Measurements from ENCODE around the gene KRTAP1-4. TPM values are rescaled to one million over a fixed set of nuclear protein-coding genes. Genes with fewer than 3 reads are reported as not detected.

Gene KRTAP1-4
- total RNA-seq, 1 donor from 2014 or later = not detected

- no peaks in the 10 kb centered on the region for H3K27me3 Mint-ChIP-seq (ENCODE audit: unreplicated experiment)
- TF ChIP-seq, protein P1, sequence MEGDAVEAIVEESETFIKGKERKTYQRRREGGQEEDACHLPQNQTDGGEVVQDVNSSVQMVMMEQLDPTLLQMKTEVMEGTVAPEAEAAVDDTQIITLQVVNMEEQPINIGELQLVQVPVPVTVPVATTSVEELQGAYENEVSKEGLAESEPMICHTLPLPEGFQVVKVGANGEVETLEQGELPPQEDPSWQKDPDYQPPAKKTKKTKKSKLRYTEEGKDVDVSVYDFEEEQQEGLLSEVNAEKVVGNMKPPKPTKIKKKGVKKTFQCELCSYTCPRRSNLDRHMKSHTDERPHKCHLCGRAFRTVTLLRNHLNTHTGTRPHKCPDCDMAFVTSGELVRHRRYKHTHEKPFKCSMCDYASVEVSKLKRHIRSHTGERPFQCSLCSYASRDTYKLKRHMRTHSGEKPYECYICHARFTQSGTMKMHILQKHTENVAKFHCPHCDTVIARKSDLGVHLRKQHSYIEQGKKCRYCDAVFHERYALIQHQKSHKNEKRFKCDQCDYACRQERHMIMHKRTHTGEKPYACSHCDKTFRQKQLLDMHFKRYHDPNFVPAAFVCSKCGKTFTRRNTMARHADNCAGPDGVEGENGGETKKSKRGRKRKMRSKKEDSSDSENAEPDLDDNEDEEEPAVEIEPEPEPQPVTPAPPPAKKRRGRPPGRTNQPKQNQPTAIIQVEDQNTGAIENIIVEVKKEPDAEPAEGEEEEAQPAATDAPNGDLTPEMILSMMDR (IDR thresholded peaks at IDR 0.05) = no peak
- DNase-seq (ENCODE audit: extremely low spot score, unreplicated experiment) = no peak
- H3K4me3 Mint-ChIP-seq (ENCODE audit: unreplicated experiment) = no peak overlapping the region
- H3K36me3 Mint-ChIP-seq (ENCODE audit: unreplicated experiment) = no peaks in the 10 kb centered on the region
- H3K9me3 Mint-ChIP-seq (ENCODE audit: unreplicated experiment) = no peaks in the 10 kb centered on the region
- H3K4me1 Mint-ChIP-seq (ENCODE audit: unreplicated experiment) = peaks cover 4% of the 10 kb centered on the region
- H3K27ac Mint-ChIP-seq (ENCODE audit: unreplicated experiment) = no peak overlapping the region
Observed at GRCh38 chr17:41009936-41010335, 20.1 kb downstream of the KRTAP1-4 start.

DNA sequence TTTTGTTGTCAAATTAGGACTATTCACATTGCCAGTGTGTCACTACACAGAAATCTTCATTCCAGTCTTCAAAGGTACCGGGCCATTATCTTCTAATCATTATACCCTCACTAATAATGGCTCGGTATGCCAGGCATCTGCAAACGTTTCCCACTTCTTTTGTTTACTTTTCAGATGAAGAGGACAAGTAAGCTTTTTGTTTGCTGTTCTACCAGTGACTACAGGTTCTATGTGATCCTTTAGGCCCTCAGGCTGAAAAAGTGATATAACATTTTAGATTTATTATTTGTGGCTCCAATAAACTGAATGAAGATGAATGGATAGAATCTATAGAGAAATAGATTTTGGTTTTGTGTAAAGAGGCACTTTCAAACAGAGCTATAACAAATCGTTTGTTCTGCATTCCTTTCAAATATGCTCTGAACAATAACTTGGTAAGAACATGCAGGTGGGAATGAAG lies 20.7 kb downstream of the KRTAP1-4 start:
- Mint-ChIP-seq H3K4me3 (ENCODE audit: unreplicated experiment) (no peak overlapping the region), H3K4me1 (ENCODE audit: unreplicated experiment) (peaks cover 4% of the 10 kb centered on the region), H3K27ac (ENCODE audit: unreplicated experiment) (no peak overlapping the region), H3K9me3 (ENCODE audit: unreplicated experiment) (no peaks in the 10 kb centered on the region), H3K27me3 (ENCODE audit: unreplicated experiment) (no peaks in the 10 kb centered on the region), H3K36me3 (ENCODE audit: unreplicated experiment) (no peaks in the 10 kb centered on the region)
- TF ChIP-seq, protein P1 (IDR thresholded peaks at IDR 0.05) = no peak
- no peak for DNase-seq (ENCODE audit: extremely low spot score, unreplicated experiment)

DNA sequence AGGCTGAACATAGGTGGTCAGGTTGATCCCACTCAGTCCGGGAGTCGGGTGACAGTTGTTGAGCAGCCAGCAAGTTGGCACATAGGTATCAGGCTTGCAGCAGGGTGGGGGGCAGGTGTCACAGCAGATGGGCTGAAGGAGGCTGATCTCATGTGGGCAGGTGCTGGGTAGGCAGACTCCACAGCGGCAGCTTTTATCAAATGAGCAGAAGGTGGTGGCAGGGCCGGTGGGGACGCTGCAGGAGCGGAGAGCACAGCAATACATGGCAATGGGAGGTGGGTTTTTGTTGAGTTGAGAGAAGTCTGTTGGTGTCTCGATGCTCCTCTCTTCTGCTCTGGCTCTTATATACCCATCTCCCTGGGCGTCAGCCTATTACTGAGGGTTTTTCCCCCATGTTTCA lies 21.2 kb downstream of the KRTAP1-4 start, which contains the start of gene KRTAP3-1:
TSS of gene KRTAP3-1 (minus strand) at position 318 of the 400 bp plus-strand sequence. CDS start at position 264, 54 bp downstream.
- no peaks in the 10 kb centered on the region for H3K36me3 Mint-ChIP-seq (ENCODE audit: unreplicated experiment)
- no peaks in the 10 kb centered on the region for H3K9me3 Mint-ChIP-seq (ENCODE audit: unreplicated experiment)
- TF ChIP-seq, protein P1 (IDR thresholded peaks at IDR 0.05) = no peak
- peaks cover 4% of the 10 kb centered on the region for H3K4me1 Mint-ChIP-seq (ENCODE audit: unreplicated experiment)
- H3K4me3 Mint-ChIP-seq (ENCODE audit: unreplicated experiment) = no peak within 1 kb of the TSS
- no peaks in the 10 kb centered on the region for H3K27me3 Mint-ChIP-seq (ENCODE audit: unreplicated experiment)
- no peak within 1 kb of the TSS for H3K27ac Mint-ChIP-seq (ENCODE audit: unreplicated experiment)
- no peak for DNase-seq (ENCODE audit: extremely low spot score, unreplicated experiment)

DNA sequence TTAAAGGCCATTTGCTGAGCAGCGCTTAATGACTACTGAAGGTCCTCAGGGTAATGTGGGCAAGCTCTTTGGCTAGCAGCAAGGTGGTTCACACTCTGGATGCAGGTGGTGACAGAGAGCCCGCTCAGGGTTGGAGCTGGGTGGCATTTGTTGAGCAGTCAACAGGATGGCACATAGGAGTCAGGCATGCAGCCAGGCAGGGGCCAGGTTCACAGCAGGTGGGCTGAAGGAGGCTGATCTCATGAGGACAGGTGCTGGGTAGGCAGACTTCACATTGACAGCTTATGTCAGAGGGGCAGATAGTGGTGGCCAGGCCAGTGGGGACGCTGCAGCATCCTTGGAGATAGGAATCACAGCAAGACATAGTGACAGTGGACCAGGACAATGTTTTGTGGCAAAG lies 25.6 kb downstream of the KRTAP1-4 start:
- Mint-ChIP-seq H3K4me3 (ENCODE audit: unreplicated experiment) (no peak overlapping the region), H3K27ac (ENCODE audit: unreplicated experiment) (no peak overlapping the region), H3K27me3 (ENCODE audit: unreplicated experiment) (no peaks in the 10 kb centered on the region), H3K4me1 (ENCODE audit: unreplicated experiment) (peaks cover 5% of the 10 kb centered on the region), H3K9me3 (ENCODE audit: unreplicated experiment) (no peaks in the 10 kb centered on the region), H3K36me3 (ENCODE audit: unreplicated experiment) (no peaks in the 10 kb centered on the region)
- no peak for DNase-seq (ENCODE audit: extremely low spot score, unreplicated experiment)
- TF ChIP-seq, protein P1 (IDR thresholded peaks at IDR 0.05) = no peak

GRCh38 chr17:41003926-41004325 lies 26.1 kb downstream of the KRTAP1-4 start:
- Mint-ChIP-seq H3K4me1 (ENCODE audit: unreplicated experiment) (peaks cover 5% of the 10 kb centered on the region), H3K27ac (ENCODE audit: unreplicated experiment) (no peak overlapping the region), H3K9me3 (ENCODE audit: unreplicated experiment) (no peaks in the 10 kb centered on the region), H3K4me3 (ENCODE audit: unreplicated experiment) (no peak overlapping the region), H3K36me3 (ENCODE audit: unreplicated experiment) (no peaks in the 10 kb centered on the region), H3K27me3 (ENCODE audit: unreplicated experiment) (no peaks in the 10 kb centered on the region)
- no peak for DNase-seq (ENCODE audit: extremely low spot score, unreplicated experiment)
- TF ChIP-seq, protein P1 (IDR thresholded peaks at IDR 0.05) = no peak

Data from osteocyte (in vitro differentiated cells).